Right lobe of liver (tissue), 4 donors: ENCODE data around the gene FGD4.
A peak's percentile ranks its signal among the peaks of the same experiment; 100 is the strongest.

Experiments
- CTCF ChIP-seq, 4 donors: fragments of 200-600 bp in 3 of 4; fragments of 450-650 bp in 1 of 4; IDR thresholded peaks; one replicate each; pipeline versions ENCODE4 v1.5.1 to v1.8.0; 2016 to 2022; ENCODE audit warnings: antibody characterized with exemption in 4 of 4, mild to moderate bottlenecking in 2 of 4
- POLR2A ChIP-seq: fragments of 450-650 bp; IDR thresholded peaks from one replicate; pipeline ENCODE4 v1.6.1; 2017; ENCODE audit warnings: antibody characterized with exemption, mild to moderate bottlenecking
- donor health status: DM: no; HTN: no; CAD: no.
- donor health status: DM: no; HTN: no; CAD: no.
- donor health status: DM: no; HTN: yes; CAD: no.

DNA sequence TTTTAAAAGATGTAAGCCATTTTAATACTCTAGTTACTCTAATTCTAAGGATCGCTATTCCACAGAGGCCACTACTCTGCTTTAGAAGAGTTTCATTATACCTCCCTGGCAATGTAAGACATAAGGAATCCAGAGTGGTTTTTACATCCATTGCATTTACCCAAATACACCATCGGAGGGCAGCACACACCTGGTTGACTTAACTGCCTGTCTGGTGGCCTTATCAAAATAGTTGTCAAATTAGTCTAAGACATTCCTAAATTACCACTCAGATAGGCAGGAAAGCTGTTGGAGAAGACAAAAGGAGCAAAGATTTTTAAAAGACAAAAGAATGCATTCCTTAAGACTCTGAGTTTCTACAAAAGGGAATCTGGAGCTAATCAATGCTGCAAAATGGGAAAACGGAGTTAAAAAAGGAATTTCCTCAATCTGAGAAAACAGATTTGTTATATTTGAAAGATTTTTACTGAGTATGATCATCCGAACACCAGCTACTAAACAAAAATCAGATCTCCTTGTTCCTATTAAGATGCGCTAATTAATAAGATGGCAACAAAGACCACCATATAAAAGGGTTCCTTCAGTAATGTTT lies 33.8 kb upstream of the FGD4 start:
- peak; percentile 80 to 94 (median 82) for TF ChIP-seq CTCF (IDR thresholded peaks at IDR 0.05)
- TF ChIP-seq POLR2A: no peak
